Tibial nerve (tissue), 4 donors: ENCODE measurements around the gene FAM167B.

Experiments
- EP300 ChIP-seq, 2 donors: sonication (generic); formaldehyde crosslinking; IDR thresholded peaks; one replicate each; pipeline ENCODE4 v1.6.1; 2017; ENCODE audit warnings: antibody characterized with exemption in 2 of 2, mild to moderate bottlenecking in 1 of 2
- POLR2A ChIP-seq, 2 donors: fragments of 450-650 bp; IDR thresholded peaks; one replicate each; pipeline ENCODE4 v1.6.1; 2017; ENCODE audit warnings: antibody characterized with exemption in 2 of 2, mild to moderate bottlenecking in 2 of 2, moderate library complexity in 2 of 2
- TF ChIP-seq, protein P1 (sequence below), 5 experiments: fragments of 200-600 bp in 3 of 5; fragments of 450-650 bp in 2 of 5; sonication (generic) in 3 of 5; IDR thresholded peaks; one replicate each; pipeline ENCODE4 v1.5.1; 2016 to 2019; ENCODE audit warnings: antibody characterized with exemption in 5 of 5, mild to moderate bottlenecking in 3 of 5, moderate library complexity in 2 of 5

DNA sequence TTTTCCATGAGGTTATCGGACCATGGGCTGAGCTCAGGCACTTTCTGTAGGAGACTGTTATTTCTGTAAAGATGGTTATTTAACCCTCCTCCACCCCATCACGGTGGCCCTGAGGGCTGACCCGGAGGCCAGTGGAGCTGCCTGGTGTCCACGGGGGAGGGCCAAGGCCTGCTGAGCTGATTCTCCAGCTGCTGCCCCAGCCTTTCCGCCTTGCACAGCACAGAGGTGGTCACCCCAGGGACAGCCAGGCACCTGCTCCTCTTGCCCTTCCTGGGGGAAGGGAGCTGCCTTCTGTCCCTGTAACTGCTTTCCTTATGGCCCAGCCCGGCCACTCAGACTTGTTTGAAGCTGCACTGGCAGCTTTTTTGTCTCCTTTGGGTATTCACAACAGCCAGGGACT is 49.2 kb upstream of the FAM167B start:
- TF ChIP-seq, protein P1, sequence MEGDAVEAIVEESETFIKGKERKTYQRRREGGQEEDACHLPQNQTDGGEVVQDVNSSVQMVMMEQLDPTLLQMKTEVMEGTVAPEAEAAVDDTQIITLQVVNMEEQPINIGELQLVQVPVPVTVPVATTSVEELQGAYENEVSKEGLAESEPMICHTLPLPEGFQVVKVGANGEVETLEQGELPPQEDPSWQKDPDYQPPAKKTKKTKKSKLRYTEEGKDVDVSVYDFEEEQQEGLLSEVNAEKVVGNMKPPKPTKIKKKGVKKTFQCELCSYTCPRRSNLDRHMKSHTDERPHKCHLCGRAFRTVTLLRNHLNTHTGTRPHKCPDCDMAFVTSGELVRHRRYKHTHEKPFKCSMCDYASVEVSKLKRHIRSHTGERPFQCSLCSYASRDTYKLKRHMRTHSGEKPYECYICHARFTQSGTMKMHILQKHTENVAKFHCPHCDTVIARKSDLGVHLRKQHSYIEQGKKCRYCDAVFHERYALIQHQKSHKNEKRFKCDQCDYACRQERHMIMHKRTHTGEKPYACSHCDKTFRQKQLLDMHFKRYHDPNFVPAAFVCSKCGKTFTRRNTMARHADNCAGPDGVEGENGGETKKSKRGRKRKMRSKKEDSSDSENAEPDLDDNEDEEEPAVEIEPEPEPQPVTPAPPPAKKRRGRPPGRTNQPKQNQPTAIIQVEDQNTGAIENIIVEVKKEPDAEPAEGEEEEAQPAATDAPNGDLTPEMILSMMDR (IDR thresholded peaks at IDR 0.05): no peak
- no peak for TF ChIP-seq POLR2A (IDR thresholded peaks at IDR 0.05)
- no peak for TF ChIP-seq EP300 (IDR thresholded peaks at IDR 0.05)
